Epidermal melanocyte (primary cell): ENCODE results near the gene TCOF1.
"Not testable (repeated sequence)": the region's sequence is repeated elsewhere in the genome, so short reads cannot be mapped to it uniquely, and the experiment has no call there.

Source experiments
- DNase-seq: peaks from one replicate; pipeline ENCODE4 v3.0.0; 2011; ENCODE audit warnings: low spot score; ENCODE audit not compliant: insufficient read length

The TCOF1 gene

GRCh38 chr5:150404535-150404934 lies 47.0 kb downstream of the TCOF1 start:
- no peak for DNase-seq

- no peak for DNase-seq
Measured at GRCh38 chr5:150404941-150405816, 47.7 kb downstream of the TCOF1 start.

GRCh38 chr5:150406103-150406722 lies 48.7 kb downstream of the TCOF1 start:
- no peak for DNase-seq

GRCh38 chr5:150406723-150407095 lies 49.2 kb downstream of the TCOF1 start:
- DNase-seq = no peak

DNA sequence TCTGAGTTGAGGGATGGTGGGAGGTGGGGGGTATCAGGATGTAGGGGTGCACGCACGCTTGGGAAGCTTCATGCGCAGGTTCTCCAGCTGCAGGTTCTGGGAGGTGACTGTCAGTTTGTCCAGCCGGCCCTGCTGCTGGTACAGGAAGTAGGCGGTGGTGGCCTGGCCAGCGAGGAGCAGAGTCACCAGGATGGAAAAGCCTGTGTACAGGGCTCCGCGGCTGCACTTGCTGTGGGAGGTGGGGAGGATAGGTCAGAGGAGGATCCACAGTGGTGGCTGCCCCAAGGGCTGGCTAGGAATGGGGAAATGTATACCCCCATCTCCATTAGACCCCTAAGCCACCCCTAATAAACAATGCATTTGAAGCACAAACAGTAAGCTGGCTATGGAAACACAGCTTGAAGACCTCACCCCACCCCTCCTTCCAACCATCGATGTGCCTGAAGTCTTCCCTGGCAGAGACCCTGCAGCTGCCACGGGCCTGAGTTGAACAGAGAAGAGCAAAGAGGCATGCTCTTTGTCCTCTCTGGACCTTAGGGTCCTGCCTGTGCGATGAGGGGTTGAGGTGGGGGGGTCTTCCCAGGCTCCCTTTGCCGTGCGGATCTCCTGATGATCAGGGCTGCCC lies 49.7 kb downstream of the TCOF1 start:
- no peak for DNase-seq

DNA sequence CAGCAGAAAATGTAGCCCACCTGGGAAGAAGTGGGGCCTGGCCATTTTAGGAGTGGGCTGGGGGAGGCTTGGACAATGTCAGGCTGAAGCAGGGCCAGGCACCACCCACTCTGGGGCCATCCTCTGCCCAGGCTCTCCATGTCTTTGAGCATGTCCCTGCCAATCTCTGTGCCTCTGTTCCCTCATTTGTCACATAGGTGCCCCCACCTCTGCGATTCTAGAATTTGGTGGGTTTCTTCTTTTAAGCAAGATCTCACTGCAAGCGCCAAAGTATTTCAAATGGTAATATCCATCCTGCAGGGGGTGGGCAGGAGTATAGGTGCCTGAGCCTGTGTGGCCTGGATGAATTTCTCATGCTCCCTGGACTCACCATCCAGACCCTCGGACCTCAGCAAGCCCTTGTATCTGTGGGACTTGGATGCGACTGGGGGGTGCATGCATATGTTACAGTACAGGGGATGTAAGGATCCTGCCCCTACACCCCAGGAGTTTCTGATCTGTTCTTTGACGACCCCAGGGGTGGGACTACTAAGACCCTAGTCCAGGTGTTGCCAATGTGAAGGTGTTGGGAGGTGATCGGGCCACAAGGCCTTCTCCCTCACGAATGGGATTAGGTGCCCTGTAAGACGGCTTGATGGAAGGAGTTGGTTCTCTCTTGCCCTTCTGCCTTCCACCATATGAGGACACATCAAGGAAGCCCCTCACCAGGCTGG lies 50.9 kb downstream of the TCOF1 start:
- no peak for DNase-seq

- peak; percentile 99 for DNase-seq
Measured at GRCh38 chr5:150409638-150410523, 52.4 kb downstream of the TCOF1 start.

DNA sequence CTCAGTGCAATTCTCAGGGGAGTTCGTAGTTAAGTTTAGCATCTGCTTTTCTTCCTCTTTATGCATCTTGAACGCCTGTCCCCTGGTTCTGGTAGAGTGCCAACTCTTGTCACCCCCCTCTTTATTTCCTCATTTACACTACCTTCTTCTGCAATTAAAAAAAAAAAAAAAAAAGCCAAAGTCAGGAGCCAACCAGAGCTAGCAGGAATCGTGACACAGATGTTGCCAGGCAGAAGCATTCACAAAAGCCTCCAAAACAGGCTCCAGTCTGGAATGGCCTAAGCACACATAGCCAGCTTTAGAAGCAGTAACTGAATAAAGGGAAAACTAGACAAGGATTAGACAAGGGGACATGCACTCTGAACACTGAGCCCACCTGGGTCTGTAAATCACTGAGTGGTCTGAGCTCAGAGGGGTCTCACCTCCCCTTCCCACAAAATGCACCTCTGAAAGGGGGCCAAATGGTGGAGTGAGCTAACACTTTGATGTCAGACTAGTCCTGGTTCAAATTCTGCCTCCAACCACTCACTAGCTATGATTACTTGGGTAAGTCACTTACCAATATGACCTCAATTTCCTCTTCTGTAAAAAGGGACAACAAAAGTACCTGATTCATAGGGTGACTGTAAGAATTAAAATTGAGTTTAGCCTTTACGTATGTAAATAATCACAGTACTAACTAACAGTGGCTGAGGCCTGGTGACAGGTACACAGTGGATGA lies 53.2 kb downstream of the TCOF1 start:
- DNase-seq = peak; percentile 95

DNA sequence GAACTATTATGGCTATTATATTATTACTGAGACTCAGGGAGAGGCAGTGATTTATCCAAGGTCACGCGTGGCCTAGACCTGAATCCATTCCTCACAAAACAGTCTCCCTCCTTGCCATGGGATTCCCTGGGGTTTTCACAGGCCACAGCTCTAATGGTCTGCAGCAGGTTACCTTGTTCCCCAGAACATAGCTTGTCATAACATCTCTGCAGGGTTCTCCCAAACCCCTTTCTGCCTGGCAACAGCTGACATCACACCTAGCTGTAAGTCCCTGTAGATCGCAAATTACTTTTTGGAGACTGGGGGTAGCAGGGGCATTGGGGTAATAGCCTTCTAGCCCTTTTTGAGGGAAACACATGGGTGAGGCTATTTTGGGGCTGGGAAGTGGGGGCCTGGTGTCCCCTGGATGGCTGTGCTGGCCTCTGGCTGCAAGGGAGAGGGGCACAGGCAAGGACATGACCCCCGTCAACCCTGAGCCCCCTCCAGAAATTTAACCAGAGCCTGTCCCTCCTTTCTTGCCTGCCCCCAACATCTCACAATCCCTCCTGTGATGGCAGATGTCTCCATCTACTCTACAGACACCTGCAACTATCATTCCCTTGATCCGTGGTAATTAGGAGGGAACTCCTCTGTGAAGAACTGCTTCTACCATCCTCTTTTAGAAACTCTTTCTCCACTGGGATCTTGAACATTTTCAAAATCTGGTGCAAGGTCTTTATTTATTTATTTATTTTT lies 53.9 kb downstream of the TCOF1 start:
- DNase-seq = no peak

GRCh38 chr5:150412319-150413175 lies 55.0 kb downstream of the TCOF1 start, which contains the start of gene CD74:
Gene CD74 (minus strand): TSS chr5:150412910. CDS start chr5:150412749, 161 bp downstream.
- DNase-seq = peak; percentile 39

GRCh38 chr5:150413176-150413901 lies 55.8 kb downstream of the TCOF1 start:
- no peak for DNase-seq

DNA sequence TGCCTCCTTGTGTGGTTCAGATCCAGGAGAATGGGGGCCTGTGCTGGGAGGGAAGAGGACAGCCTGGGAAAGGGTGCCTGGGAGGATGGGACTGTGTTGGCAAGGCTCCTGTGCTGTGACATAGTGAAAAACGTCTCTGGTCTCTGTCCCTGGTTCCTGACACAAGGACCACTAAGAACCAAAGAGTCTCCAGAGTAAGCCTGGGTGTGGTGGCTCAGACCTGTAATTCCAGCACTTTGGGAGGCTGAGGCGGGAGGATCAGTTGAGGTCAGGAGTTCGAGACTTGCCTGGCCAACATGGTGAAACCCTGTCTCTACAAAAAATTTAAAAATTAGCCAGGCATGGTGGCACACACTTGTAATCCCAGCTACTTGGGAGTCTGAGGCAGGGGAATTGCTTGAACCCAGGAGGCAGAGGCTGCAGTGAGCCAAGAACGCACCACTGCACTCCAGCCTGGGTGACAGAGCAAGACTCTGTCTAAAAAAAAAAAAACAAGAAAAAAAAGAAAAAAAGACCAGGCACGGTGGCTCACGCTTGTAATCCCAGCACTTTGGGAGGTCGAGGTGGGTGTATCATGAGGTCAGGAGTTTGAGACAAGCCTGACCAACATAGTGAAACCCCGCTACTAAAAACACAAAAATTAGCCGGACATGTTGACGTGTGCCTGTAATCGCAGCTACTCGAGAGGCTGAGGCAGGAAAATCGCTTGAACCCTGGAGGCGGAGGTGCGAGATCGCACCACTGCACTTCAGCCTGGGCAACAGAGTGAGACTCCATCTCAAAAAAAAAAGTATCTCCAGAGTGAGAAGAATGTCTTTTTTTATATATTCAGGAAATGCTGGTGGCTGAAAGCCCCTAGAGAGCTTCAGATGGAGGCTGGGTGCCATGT lies 56.6 kb downstream of the TCOF1 start:
- not testable (repeated sequence) for DNase-seq

GRCh38 chr5:150419630-150420270 lies 62.3 kb downstream of the TCOF1 start:
- DNase-seq = no peak

- DNase-seq = no peak
Measured at GRCh38 chr5:150422075-150422474, 64.6 kb downstream of the TCOF1 start.

- DNase-seq = no peak
Measured at GRCh38 chr5:150422758-150423157, 65.3 kb downstream of the TCOF1 start.

DNA sequence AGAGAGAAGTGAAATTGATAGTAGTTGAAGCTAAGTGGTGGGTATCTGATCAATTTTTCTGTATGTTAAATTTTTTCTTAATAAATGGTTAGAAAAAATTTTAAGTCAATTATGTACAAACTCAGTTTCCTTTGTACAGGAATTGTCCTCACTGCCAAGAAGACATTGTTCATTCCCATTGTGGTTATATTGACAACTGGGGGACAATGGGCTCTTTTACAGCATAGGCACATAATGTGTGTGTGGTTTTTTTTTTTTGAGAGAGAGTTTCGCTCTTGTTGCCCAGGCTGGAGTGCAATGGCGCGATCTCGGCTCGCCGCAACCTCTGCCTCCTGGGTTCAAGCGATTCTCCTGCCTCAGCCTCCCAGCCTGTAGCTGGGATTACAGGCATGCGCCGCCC lies 68.7 kb downstream of the TCOF1 start:
- DNase-seq = not testable (repeated sequence)
